GM19438 (cell line): ENCODE measurements around the gene MYH1.
"Not testable (repeated sequence)": the region's sequence is repeated elsewhere in the genome, so short reads cannot be mapped to it uniquely, and the experiment has no call there.

Experiments
- ATAC-seq: cut with Tn5 transposase; IDR thresholded peaks from one replicate; pipeline ENCODE4 v1.9.1; 2021; ENCODE audit warnings: low read depth; ENCODE audit not compliant: unreplicated experiment

MYH1 gene

GRCh38 chr17:10518271-10519037 is at the start of gene MYH1:
Gene MYH1 (minus strand): TSS chr17:10518542. CDS start chr17:10516642, 1,900 bp downstream.
- ATAC-seq, result no peak

GRCh38 chr17:10563991-10564660 is 45.8 kb upstream of the MYH1 start:
- no peak for ATAC-seq

- ATAC-seq, result no peak
Measured at GRCh38 chr17:10558049-10558448, 39.7 kb upstream of the MYH1 start.

GRCh38 chr17:10557422-10557821 is 39.1 kb upstream of the MYH1 start:
- ATAC-seq, result no peak

GRCh38 chr17:10556301-10557005 is 38.1 kb upstream of the MYH1 start:
- no peak for ATAC-seq

- ATAC-seq, result no peak
Measured at GRCh38 chr17:10550014-10550413, 31.7 kb upstream of the MYH1 start.

- no peak for ATAC-seq
Measured at GRCh38 chr17:10549096-10549842, 30.9 kb upstream of the MYH1 start, which contains the start of gene MYH2. Gene MYH2 (minus strand): TSS chr17:10549658. CDS start chr17:10547920, 1,738 bp downstream.

GRCh38 chr17:10547351-10547750 is 29.0 kb upstream of the MYH1 start:
- no peak for ATAC-seq

GRCh38 chr17:10543486-10543885 is 25.1 kb upstream of the MYH1 start:
- ATAC-seq, result not testable (repeated sequence)

- not testable (repeated sequence) for ATAC-seq
Measured at GRCh38 chr17:10541179-10541578, 22.8 kb upstream of the MYH1 start.

GRCh38 chr17:10532026-10532425 is 13.7 kb upstream of the MYH1 start:
- no peak for ATAC-seq

GRCh38 chr17:10527419-10527818 is 9.1 kb upstream of the MYH1 start:
- ATAC-seq, result no peak

- no peak for ATAC-seq
Measured at GRCh38 chr17:10526517-10526916, 8.2 kb upstream of the MYH1 start.

- ATAC-seq, result no peak
Measured at GRCh38 chr17:10523064-10523463, 4.7 kb upstream of the MYH1 start.

GRCh38 chr17:10521949-10522348 is 3.6 kb upstream of the MYH1 start:
- no peak for ATAC-seq

- no peak for ATAC-seq
Measured at GRCh38 chr17:10516638-10517037, 1.7 kb downstream of the MYH1 start.

- ATAC-seq, result no peak
Measured at GRCh38 chr17:10516065-10516464, 2.3 kb downstream of the MYH1 start.

- ATAC-seq, result no peak
Measured at GRCh38 chr17:10513299-10514067, 4.9 kb downstream of the MYH1 start.

- no peak for ATAC-seq
Measured at GRCh38 chr17:10512856-10513255, 5.5 kb downstream of the MYH1 start.

- ATAC-seq, result no peak
Measured at GRCh38 chr17:10499950-10500349, 18.4 kb downstream of the MYH1 start.
